HG03108 (cell line): ENCODE data around the gene DAB1.
"Not testable (repeated sequence)": the region's sequence is repeated elsewhere in the genome, so short reads cannot be mapped to it uniquely, and the experiment has no call there.

Experiments
- ATAC-seq: cut with Tn5 transposase; IDR thresholded peaks from one replicate; pipeline ENCODE4 v1.9.1; 2021; ENCODE audit warnings: moderate library complexity; ENCODE audit not compliant: unreplicated experiment

The DAB1 gene

DNA sequence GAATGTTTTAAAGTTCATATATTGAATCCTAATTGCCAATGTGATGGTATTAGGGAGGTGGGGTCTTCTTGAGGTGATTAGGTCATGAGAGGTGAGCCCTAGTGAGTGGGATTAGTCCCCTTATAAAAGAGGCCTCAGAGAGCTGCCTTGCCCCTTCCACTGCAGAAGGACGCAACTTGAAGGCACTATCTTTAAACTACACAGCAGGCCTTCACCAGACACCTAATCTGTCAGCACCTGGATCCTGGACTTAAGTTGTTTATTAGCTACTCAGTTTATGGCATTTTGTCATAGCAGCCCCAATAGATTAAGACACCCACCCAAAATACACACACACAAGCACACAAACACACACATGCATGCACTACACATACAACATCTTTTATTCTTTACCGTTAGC lies 61.4 kb downstream of the DAB1 start:
- no peak for ATAC-seq

- no peak for ATAC-seq
Measured at GRCh38 chr1:57361516-57361915, 62.3 kb downstream of the DAB1 start.

DNA sequence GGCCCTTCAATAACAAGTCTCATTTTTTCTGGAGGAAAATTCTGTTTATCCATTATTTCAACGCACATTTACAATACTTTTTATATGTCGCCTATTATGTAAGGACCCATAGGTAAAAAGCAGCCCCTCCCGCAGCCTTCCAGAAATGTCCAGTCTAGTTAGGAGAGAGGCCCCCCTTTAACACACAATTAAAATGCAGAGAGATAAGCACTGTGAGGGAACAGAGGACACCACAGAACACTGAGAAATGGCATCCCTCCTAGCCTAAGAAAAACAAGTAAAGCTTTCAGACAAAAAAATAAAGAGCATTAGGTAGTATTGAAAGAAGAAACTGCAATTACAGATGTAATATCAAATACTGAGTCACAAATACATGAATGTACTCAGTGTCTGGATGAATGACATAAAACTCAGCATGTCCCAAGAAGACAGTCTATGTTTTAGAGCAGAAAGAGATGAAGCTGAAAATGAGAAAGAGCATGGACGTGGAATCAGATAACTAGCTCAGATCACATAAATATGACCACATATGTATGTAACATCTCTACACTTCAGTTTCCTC lies 62.9 kb downstream of the DAB1 start:
- ATAC-seq: no peak

GRCh38 chr1:57357462-57357861 lies 66.4 kb downstream of the DAB1 start:
- ATAC-seq: no peak

DNA sequence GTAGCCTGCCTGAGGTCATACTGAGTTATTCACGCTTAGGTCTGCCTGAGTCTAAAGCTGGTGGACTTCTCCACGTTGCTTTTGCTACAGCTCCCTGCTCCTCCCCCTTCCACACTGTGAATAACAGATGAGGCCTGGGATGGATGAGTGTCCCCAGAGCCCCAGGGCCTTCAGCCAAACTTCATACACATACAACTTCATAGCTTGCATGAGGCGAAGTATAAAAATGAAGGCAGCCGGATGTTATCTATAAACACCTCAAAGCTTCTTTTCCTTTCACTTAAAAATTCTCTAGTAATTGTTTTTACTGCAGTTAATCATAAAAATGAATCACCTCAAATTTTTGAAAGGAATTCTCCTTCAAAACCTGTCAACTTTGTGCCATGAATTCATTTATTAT lies 70.2 kb downstream of the DAB1 start:
- ATAC-seq: no peak

GRCh38 chr1:57350610-57351009 lies 73.2 kb downstream of the DAB1 start:
- no peak for ATAC-seq

DNA sequence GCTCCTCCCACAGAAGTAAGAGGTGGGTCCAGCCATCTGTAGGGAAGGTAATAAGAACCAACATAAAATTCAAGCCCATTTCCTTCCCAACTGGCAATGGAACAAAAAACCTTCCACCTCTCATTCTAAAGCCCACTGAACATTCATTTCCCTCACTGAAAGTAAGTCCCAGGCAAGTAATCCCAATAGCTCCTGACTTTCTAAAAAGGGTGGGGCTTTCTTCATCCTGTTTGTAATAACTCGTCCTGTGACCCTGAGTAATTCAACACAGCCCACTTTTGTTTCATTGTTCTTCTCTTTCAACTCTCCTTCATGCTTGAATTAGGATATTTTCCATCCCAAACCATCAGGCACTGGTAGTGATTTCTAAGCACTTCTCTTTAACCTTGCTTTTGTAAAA lies 74.9 kb downstream of the DAB1 start:
- no peak for ATAC-seq

DNA sequence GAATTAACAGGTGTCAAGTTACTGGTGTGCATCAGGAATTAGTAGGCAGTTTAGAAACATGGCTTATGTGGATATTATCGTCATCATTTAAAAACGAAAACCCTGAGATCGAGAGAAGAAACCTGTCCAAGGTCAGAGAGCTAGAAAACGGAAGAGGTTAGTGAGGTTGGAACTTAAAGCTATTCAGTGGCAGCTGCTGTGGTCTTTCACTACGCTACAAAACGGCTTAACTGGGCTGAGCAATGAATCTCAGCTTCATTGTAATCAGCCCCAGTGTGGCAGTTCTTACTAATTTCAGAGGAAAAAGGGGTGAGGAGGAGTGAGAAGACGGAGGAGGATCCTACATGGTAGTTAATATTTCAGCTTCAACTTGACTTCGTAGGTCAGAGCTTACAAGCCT lies 77.9 kb downstream of the DAB1 start:
- no peak for ATAC-seq

DNA sequence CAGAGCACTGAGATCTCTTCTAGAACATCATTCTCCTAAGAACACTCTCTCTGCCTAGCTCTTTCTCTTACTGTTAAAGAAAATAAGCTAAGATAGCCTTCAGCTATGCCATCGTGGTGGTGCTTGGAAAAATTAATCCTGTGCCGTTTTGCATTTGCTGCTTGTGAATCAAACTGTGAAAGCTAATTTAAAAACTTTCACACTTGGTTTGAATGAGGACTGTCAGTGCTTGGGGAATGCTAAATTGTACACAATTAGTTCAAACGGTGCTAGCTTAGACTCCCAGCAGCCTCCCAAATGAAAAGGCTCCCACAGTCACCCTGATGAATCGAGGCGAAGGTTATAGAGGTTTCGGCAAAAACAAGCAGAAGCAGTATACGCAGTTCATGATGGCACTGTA lies 79.6 kb downstream of the DAB1 start:
- no peak for ATAC-seq

GRCh38 chr1:57343298-57343915 lies 80.5 kb downstream of the DAB1 start:
- ATAC-seq: not testable (repeated sequence)

- no peak for ATAC-seq
Measured at GRCh38 chr1:57341721-57342120, 82.1 kb downstream of the DAB1 start.

- no peak for ATAC-seq
Measured at GRCh38 chr1:57340334-57341070, 83.4 kb downstream of the DAB1 start.

- ATAC-seq: no peak
Measured at GRCh38 chr1:57337623-57338022, 86.2 kb downstream of the DAB1 start.

DNA sequence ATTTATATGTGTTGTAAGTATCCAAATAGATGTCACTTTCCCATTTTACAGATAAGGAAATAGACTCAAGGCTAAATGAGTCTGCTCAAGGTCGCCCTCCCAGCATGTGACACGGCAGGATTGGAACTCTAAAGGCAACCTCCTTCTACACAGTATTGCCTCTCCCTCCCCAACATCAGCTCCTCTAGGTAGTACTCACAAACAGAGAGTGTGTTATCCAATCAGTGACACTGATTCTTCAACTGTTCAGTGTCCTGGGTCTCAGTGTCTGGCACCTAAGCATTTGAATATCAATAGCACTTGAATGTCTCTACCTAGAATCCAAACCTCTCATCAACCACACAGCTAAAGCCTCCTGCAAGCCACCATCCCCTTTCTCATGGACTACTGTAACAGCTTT lies 87.1 kb downstream of the DAB1 start:
- no peak for ATAC-seq

DNA sequence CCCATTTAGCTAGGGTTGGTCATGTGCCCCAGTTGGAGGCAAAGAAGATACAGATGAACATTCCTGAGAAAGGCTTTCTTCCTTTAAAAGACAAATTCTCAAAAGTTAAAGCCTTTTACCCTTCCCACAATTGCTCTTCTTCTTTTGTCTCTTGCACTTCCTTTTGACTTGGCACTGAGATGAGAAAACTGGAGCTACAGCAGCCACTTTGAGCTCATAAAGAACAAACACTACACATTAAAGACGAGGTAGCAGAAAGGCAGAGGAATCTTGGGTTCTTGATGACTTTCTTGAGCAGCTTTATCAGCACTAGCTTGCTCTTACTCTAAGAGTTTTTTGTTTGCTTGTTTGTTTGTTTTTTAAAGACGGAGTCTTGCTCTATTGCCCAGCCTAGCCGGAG lies 92.2 kb downstream of the DAB1 start:
- no peak for ATAC-seq

DNA sequence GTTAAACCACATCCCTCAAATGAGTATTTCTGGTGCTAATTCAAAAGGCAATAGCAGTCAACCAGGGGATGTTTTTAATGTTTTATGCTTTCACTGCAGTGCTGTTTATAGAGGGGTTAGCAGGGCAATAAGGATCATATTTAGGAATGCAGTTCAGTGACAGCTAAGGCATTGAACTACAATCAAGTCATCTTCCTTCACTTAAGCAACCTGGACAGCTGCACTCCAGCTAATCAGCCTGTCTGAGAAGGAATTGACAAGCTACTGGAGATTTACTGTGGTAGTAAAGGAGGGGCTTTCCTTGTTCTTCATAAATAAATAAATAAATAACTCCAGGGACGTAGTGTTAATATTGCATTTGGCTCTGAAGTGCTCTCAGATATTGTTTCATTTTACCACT lies 93.9 kb downstream of the DAB1 start:
- no peak for ATAC-seq

GRCh38 chr1:57329001-57329527 lies 94.8 kb downstream of the DAB1 start:
- no peak for ATAC-seq

GRCh38 chr1:57327946-57328345 lies 95.9 kb downstream of the DAB1 start:
- no peak for ATAC-seq

- ATAC-seq: no peak
Measured at GRCh38 chr1:57327336-57327735, 96.5 kb downstream of the DAB1 start.

GRCh38 chr1:57325536-57325935 lies 98.3 kb downstream of the DAB1 start:
- ATAC-seq: no peak

- no peak for ATAC-seq
Measured at GRCh38 chr1:57325117-57325516, 98.7 kb downstream of the DAB1 start.

GRCh38 chr1:57324388-57324787 lies 99.5 kb downstream of the DAB1 start:
- ATAC-seq: no peak
